BLaER1 (cell line): Measurements from ENCODE around the gene SLC28A1.
A peak's percentile ranks its signal among the peaks of the same experiment; 100 is the strongest.
"Not testable (repeated sequence)": the region's sequence is repeated elsewhere in the genome, so short reads cannot be mapped to it uniquely, and the experiment has no call there.

Experiments
- H3K27ac ChIP-seq: shearing (Covaris generic); formaldehyde crosslinking; 2 replicates; pipeline ENCODE4 v1.8.1; 2022
- H3K27me3 ChIP-seq: shearing (Covaris generic); formaldehyde crosslinking; 2 replicates; pipeline ENCODE4 v1.8.1; 2022
- H3K36me3 ChIP-seq: shearing (Covaris generic); formaldehyde crosslinking; 2 replicates; pipeline ENCODE4 v1.8.1; 2022
- H3K4me1 ChIP-seq: shearing (Covaris generic); formaldehyde crosslinking; 2 replicates; pipeline ENCODE4 v1.8.1; 2022
- H3K4me2 ChIP-seq: shearing (Covaris generic); formaldehyde crosslinking; 2 replicates; pipeline ENCODE4 v1.8.1; 2022
- H3K4me3 ChIP-seq: shearing (Covaris generic); formaldehyde crosslinking; 2 replicates; pipeline ENCODE4 v1.8.1; 2022
- H3K9ac ChIP-seq: shearing (Covaris generic); formaldehyde crosslinking; 2 replicates; pipeline ENCODE4 v1.8.1; 2022
- H3K9me3 ChIP-seq: shearing (Covaris generic); formaldehyde crosslinking; 2 replicates; pipeline ENCODE4 v1.8.1; 2022
- H4K20me1 ChIP-seq: shearing (Covaris generic); formaldehyde crosslinking; 2 replicates; pipeline ENCODE4 v1.8.1; 2022
- Cebpa-rat ChIP-seq: shearing (Covaris generic); IDR thresholded peaks from 2 replicates; pipeline ENCODE4 v1.8.1; 2022

Gene SLC28A1

GRCh38 chr15:84985158-84985557, 100.7 kb downstream of the SLC28A1 start:
- no peak overlapping the region for H3K4me3 ChIP-seq
- no peaks in the 10 kb centered on the region for H3K36me3 ChIP-seq
- no peak for TF ChIP-seq Cebpa-rat
- H4K20me1 ChIP-seq, result peaks cover 49% of the 10 kb centered on the region
- H3K4me1 ChIP-seq, result peaks cover 49% of the 10 kb centered on the region
- no peaks in the 10 kb centered on the region for H3K9me3 ChIP-seq
- no peak overlapping the region for H3K27ac ChIP-seq
- no peak overlapping the region for H3K9ac ChIP-seq
- 0 out of 2 replicates have a peak overlapping the region, but pooled peaks have one; percentile 11 for H3K4me2 ChIP-seq
- H3K27me3 ChIP-seq, result peaks cover 36% of the 10 kb centered on the region

- H3K36me3 ChIP-seq, H3K9ac ChIP-seq, H3K4me2 ChIP-seq, H3K9me3 ChIP-seq, H3K4me3 ChIP-seq, H3K27ac ChIP-seq: not testable (repeated sequence)
- Histone ChIP-seq H3K27me3 (peaks cover 24% of the 10 kb centered on the region), H3K4me1 (peaks cover 61% of the 10 kb centered on the region), H4K20me1 (peaks cover 39% of the 10 kb centered on the region)
Measured at GRCh38 chr15:84987351-84987750, 102.9 kb downstream of the SLC28A1 start.

GRCh38 chr15:84987949-84988624, 103.6 kb downstream of the SLC28A1 start:
- H3K4me3 ChIP-seq, result no peak overlapping the region
- no peak for TF ChIP-seq Cebpa-rat
- H4K20me1 ChIP-seq, result peaks cover 31% of the 10 kb centered on the region
- peak overlapping the region; percentile 7; the same call in 1 of the 2 replicates for H3K27ac ChIP-seq
- H3K36me3 ChIP-seq, result no peaks in the 10 kb centered on the region
- peaks cover 61% of the 10 kb centered on the region for H3K4me1 ChIP-seq
- H3K9me3 ChIP-seq, result no peaks in the 10 kb centered on the region
- peaks cover 17% of the 10 kb centered on the region for H3K27me3 ChIP-seq
- H3K4me2 ChIP-seq, result peak overlapping the region; percentile 64
- no peak overlapping the region for H3K9ac ChIP-seq

GRCh38 chr15:84988909-84989644, 104.6 kb downstream of the SLC28A1 start:
- H3K4me3 ChIP-seq, result no peak overlapping the region
- TF ChIP-seq Cebpa-rat, result no peak
- peaks cover 55% of the 10 kb centered on the region for H3K4me1 ChIP-seq
- H4K20me1 ChIP-seq, result peaks cover 22% of the 10 kb centered on the region
- no peak overlapping the region for H3K9ac ChIP-seq
- H3K27ac ChIP-seq, result no peak overlapping the region
- H3K9me3 ChIP-seq, result no peaks in the 10 kb centered on the region
- H3K4me2 ChIP-seq, result peak overlapping the region; percentile 64
- peaks cover 7% of the 10 kb centered on the region; the same call in 1 of the 2 replicates for H3K27me3 ChIP-seq
- no peaks in the 10 kb centered on the region for H3K36me3 ChIP-seq

GRCh38 chr15:84990507-84990906, 106.0 kb downstream of the SLC28A1 start:
- Histone ChIP-seq H3K27me3 (no peaks in the 10 kb centered on the region), H4K20me1 (peaks cover 7% of the 10 kb centered on the region), H3K36me3 (no peaks in the 10 kb centered on the region), H3K27ac (peak overlapping the region; percentile 20; the same call in 1 of the 2 replicates), H3K9me3 (no peaks in the 10 kb centered on the region), H3K4me1 (peaks cover 55% of the 10 kb centered on the region), H3K4me3 (peak overlapping the region; percentile 22; the same call in 1 of the 2 replicates), H3K4me2 (peak overlapping the region; percentile 64), H3K9ac (no peak overlapping the region)
- TF ChIP-seq Cebpa-rat, result no peak

GRCh38 chr15:84991014-84991712, 106.7 kb downstream of the SLC28A1 start:
- peaks cover under 1% of the 10 kb centered on the region for H4K20me1 ChIP-seq
- no peaks in the 10 kb centered on the region for H3K9me3 ChIP-seq
- no peaks in the 10 kb centered on the region for H3K27me3 ChIP-seq
- H3K4me2 ChIP-seq, result peak overlapping the region; percentile 64
- no peaks in the 10 kb centered on the region for H3K36me3 ChIP-seq
- H3K9ac ChIP-seq, result no peak overlapping the region
- peak overlapping the region; percentile 22; the same call in 1 of the 2 replicates for H3K4me3 ChIP-seq
- peak overlapping the region; percentile 20; the same call in 1 of the 2 replicates for H3K27ac ChIP-seq
- H3K4me1 ChIP-seq, result peaks cover 55% of the 10 kb centered on the region
- no peak for TF ChIP-seq Cebpa-rat

GRCh38 chr15:84992157-84992944, 107.9 kb downstream of the SLC28A1 start:
- no peaks in the 10 kb centered on the region for H3K27me3 ChIP-seq
- no peak overlapping the region for H3K27ac ChIP-seq
- no peaks in the 10 kb centered on the region for H3K36me3 ChIP-seq
- TF ChIP-seq Cebpa-rat, result no peak
- H3K4me1 ChIP-seq, result peaks cover 55% of the 10 kb centered on the region
- no peaks in the 10 kb centered on the region; the same call in 1 of the 2 replicates for H4K20me1 ChIP-seq
- no peaks in the 10 kb centered on the region for H3K9me3 ChIP-seq
- H3K4me2 ChIP-seq, result peak overlapping the region; percentile 47
- no peak overlapping the region for H3K9ac ChIP-seq
- no peak overlapping the region for H3K4me3 ChIP-seq
